Panc1 (cell line): Measurements from ENCODE around the gene PRLHR. TPM values are rescaled to one million over a fixed set of nuclear protein-coding genes. Genes with fewer than 3 reads are reported as not detected.

Experiments
- ATAC-seq: fragments of 200-7000 bp; cut with Tn5 transposase; 2 replicates; pipeline ENCODE4 v1.9.1; 2020; ENCODE audit warnings: mild to moderate bottlenecking, moderate library complexity
- BruUV-seq: library from RNA; stranded (reverse); fragments of 400-500 nt; replicated peaks from 2 replicates; lab custom pipeline; 2021; lab: Mats Ljungman, UMichigan
- CTCF ChIA-PET: fragments of 300-600 bp; sonication (Branson Sonifier 250); formaldehyde crosslinking; loops from one replicate; lab custom pipeline; 2022; ENCODE audit warnings: antibody characterized with exemption; lab: Charles Lee
- POLR2A ChIA-PET: fragments of 300-600 bp; sonication (Branson Sonifier 250); formaldehyde crosslinking; loops from one replicate; lab custom pipeline; 2022; ENCODE audit warnings: antibody characterized with exemption; lab: Charles Lee
- DNase-seq: peaks from one replicate; pipeline ENCODE4 v3.0.0-alpha.2; 2010; ENCODE audit warnings: low read depth, low spot score
- H3K27ac ChIP-seq: 2 replicates; pipeline ENCODE4 v1.5.1; 2011; ENCODE audit warnings: mild to moderate bottlenecking, low read length, inconsistent platforms
- H3K27me3 ChIP-seq: fragments of 200-500 bp; sonication (Bioruptor generic); 2 replicates; pipeline ENCODE4 v1.6.0; 2014; ENCODE audit warnings: low read length, inconsistent platforms; ENCODE audit not compliant: control insufficient read depth, insufficient read depth
- H3K36me3 ChIP-seq: fragments of 200-500 bp; sonication (Bioruptor generic); 2 replicates; pipeline ENCODE4 v1.5.1; 2014; ENCODE audit warnings: inconsistent platforms, mild to moderate bottlenecking, low read length, moderate library complexity; ENCODE audit not compliant: control insufficient read depth, insufficient read depth
- H3K4me1 ChIP-seq: 2 replicates; pipeline ENCODE4 v1.5.1; 2011; ENCODE audit warnings: inconsistent platforms, mild to moderate bottlenecking, low read length, moderate library complexity; ENCODE audit not compliant: control insufficient read depth, insufficient read depth
- H3K4me3 ChIP-seq, 2 experiments: 2 replicates each; pipeline ENCODE4 v1.5.1; 2011 to 2012; ENCODE audit warnings: low read depth in 2 of 2, low read length in 2 of 2, mild to moderate bottlenecking in 2 of 2, inconsistent platforms in 1 of 2, moderate library complexity in 1 of 2
- H3K9me3 ChIP-seq: fragments of 200-500 bp; sonication (Bioruptor generic); 2 replicates; pipeline ENCODE4 v1.5.1; 2014; ENCODE audit warnings: low read depth, mild to moderate bottlenecking, inconsistent platforms, low read length, moderate library complexity; ENCODE audit not compliant: control insufficient read depth, insufficient read depth
- POLR2AphosphoS5 ChIP-seq: IDR thresholded peaks from 2 replicates; pipeline ENCODE4 v1.6.1; 2012; ENCODE audit warnings: mild to moderate bottlenecking, low read depth, low read length, moderate library complexity
- SIN3A ChIP-seq: IDR thresholded peaks from 2 replicates; pipeline ENCODE4 v1.6.1; 2012; ENCODE audit warnings: low read depth, mild to moderate bottlenecking, low read length, moderate library complexity, borderline replicate concordance; ENCODE audit not compliant: insufficient read depth
- TCF7L2 ChIP-seq: IDR thresholded peaks from 2 replicates; pipeline ENCODE4 v1.6.1; 2011; ENCODE audit warnings: mild to moderate bottlenecking, low read depth, low read length, inconsistent platforms
- in situ Hi-C: cut with HindIII; loops from 2 replicates; pipeline ENCODE4 v1.10.0; 2016; ENCODE audit warnings: low sequenced_read_pairs, low pct_unique_long_range_greater_than_20kb
- intact Hi-C: fragments of 100-400 bp; cut with micrococcal nuclease; formaldehyde crosslinking; loops from one replicate; pipeline ENCODE4 v1.10.0; 2022; ENCODE audit not compliant: unreplicated experiment
- total RNA-seq: library from RNA; stranded (reverse); gene quantifications from one replicate; pipeline ENCODE4 v1.2.1, GENCODE V29; 2021; ENCODE audit not compliant: unreplicated experiment
- TF ChIP-seq, protein P1 (sequence below): fragments of 450-650 bp; IDR thresholded peaks from 2 replicates; pipeline ENCODE4 v1.5.1; 2017; ENCODE audit warnings: mild to moderate bottlenecking
- TF ChIP-seq, protein P2 (sequence below), 2 experiments: IDR thresholded peaks; 2 replicates each; pipeline ENCODE4 v1.6.1; 2011 to 2012; ENCODE audit warnings: low read depth in 2 of 2, control low read depth in 1 of 2, low read length in 1 of 2, mild to moderate bottlenecking in 1 of 2, moderate library complexity in 1 of 2; ENCODE audit not compliant: insufficient read depth in 1 of 2

The PRLHR gene
- total RNA-seq, 1 experiment from 2014 or later, result not detected

DNA sequence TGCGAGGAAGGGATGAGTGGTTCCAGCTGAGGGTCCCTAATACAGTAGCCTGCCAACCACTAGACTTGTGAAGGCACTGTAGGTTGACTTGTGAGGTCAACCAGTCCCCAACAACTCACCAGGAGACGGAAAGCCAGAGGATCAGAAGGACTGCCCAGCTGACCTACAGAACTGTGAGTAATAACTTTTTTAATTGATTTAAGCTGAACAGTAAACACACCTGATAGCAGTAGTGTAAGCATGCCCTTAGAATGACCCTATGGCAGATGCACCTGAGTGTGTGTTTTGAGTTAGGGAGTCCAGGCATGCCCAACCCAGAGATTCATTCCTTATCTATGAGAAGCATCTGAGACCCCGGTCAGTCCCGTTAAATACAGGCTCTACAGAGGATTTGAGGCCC, 14.1 kb downstream of the PRLHR start:
- no TSS peak for BruUV-seq
- DNase-seq (no peak), ATAC-seq (no peak)
- intact Hi-C loops (no loop called here), in situ Hi-C loops (loop anchor here (25.0 kb wide), 1 partner anchor 131 kb away; no protein-coding TSS in a partner anchor)
- Histone ChIP-seq H3K4me1 (no peaks in the 10 kb centered on the region), H3K9me3 (no peaks in the 10 kb centered on the region), H3K4me3 (no peak overlapping the region), H3K27ac (no peak overlapping the region), H3K27me3 (peaks cover 3% of the 10 kb centered on the region; the same call in 1 of the 2 replicates), H3K36me3 (no peaks in the 10 kb centered on the region)
- CTCF ChIA-PET, result no interaction called here
- TF ChIP-seq SIN3A (no peak), TCF7L2 (no peak), POLR2AphosphoS5 (no peak)
- TF ChIP-seq, protein P1, sequence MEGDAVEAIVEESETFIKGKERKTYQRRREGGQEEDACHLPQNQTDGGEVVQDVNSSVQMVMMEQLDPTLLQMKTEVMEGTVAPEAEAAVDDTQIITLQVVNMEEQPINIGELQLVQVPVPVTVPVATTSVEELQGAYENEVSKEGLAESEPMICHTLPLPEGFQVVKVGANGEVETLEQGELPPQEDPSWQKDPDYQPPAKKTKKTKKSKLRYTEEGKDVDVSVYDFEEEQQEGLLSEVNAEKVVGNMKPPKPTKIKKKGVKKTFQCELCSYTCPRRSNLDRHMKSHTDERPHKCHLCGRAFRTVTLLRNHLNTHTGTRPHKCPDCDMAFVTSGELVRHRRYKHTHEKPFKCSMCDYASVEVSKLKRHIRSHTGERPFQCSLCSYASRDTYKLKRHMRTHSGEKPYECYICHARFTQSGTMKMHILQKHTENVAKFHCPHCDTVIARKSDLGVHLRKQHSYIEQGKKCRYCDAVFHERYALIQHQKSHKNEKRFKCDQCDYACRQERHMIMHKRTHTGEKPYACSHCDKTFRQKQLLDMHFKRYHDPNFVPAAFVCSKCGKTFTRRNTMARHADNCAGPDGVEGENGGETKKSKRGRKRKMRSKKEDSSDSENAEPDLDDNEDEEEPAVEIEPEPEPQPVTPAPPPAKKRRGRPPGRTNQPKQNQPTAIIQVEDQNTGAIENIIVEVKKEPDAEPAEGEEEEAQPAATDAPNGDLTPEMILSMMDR, result no peak
- TF ChIP-seq, protein P2, sequence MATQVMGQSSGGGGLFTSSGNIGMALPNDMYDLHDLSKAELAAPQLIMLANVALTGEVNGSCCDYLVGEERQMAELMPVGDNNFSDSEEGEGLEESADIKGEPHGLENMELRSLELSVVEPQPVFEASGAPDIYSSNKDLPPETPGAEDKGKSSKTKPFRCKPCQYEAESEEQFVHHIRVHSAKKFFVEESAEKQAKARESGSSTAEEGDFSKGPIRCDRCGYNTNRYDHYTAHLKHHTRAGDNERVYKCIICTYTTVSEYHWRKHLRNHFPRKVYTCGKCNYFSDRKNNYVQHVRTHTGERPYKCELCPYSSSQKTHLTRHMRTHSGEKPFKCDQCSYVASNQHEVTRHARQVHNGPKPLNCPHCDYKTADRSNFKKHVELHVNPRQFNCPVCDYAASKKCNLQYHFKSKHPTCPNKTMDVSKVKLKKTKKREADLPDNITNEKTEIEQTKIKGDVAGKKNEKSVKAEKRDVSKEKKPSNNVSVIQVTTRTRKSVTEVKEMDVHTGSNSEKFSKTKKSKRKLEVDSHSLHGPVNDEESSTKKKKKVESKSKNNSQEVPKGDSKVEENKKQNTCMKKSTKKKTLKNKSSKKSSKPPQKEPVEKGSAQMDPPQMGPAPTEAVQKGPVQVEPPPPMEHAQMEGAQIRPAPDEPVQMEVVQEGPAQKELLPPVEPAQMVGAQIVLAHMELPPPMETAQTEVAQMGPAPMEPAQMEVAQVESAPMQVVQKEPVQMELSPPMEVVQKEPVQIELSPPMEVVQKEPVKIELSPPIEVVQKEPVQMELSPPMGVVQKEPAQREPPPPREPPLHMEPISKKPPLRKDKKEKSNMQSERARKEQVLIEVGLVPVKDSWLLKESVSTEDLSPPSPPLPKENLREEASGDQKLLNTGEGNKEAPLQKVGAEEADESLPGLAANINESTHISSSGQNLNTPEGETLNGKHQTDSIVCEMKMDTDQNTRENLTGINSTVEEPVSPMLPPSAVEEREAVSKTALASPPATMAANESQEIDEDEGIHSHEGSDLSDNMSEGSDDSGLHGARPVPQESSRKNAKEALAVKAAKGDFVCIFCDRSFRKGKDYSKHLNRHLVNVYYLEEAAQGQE (IDR thresholded peaks at IDR 0.05; ENCODE audit: insufficient read depth in 1 of 2, low read depth in 2 of 2, low read length in 1 of 2), result no peak
- POLR2A ChIA-PET, result no interaction called here

DNA sequence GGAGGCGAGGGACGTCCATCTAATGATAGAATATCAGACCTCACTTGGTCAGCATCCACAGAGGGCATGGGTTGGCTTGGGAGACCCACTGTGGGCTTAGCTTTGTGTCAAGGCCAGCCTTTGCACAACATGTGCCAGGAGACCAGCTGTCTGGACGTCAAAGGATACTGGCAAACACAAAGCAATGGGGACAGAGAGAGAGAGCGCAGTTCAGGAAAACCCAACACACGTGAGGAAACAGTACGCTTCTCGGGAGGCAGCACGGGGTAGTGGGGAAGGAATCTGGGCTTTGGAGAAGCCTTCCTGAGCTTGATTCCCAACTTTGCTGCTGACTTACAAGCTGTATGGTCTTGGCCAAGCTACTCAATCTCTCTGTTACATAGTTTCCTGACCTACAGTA, 14.7 kb downstream of the PRLHR start:
- no peak overlapping the region for H3K4me3 ChIP-seq
- no peaks in the 10 kb centered on the region for H3K36me3 ChIP-seq
- BruUV-seq, result no TSS peak
- H3K27me3 ChIP-seq, result peaks cover 8% of the 10 kb centered on the region; the same call in 1 of the 2 replicates
- ChIA-PET POLR2A (no interaction called here), CTCF (interaction anchor here (0.5 kb wide), 1 partner anchor 12 kb away, joined by 4 read pairs; no protein-coding TSS in a partner anchor)
- TF ChIP-seq TCF7L2 (no peak), SIN3A (no peak), POLR2AphosphoS5 (no peak)
- TF ChIP-seq, protein P1, result no peak
- TF ChIP-seq, protein P2 (IDR thresholded peaks at IDR 0.05; ENCODE audit: insufficient read depth in 1 of 2, low read depth in 2 of 2, low read length in 1 of 2), result no peak
- H3K4me1 ChIP-seq, result no peaks in the 10 kb centered on the region
- in situ Hi-C loops, result loop anchor here (25.0 kb wide), 1 partner anchor 132 kb away; no protein-coding TSS in a partner anchor
- ATAC-seq, result no peak
- H3K9me3 ChIP-seq, result no peaks in the 10 kb centered on the region
- intact Hi-C loops, result no loop called here
- DNase-seq, result no peak
- no peak overlapping the region for H3K27ac ChIP-seq
